Adrenal gland (tissue), 5 donors: ENCODE measurements around the gene SH3RF1.

ENCODE experiments used
- POLR2A ChIP-seq, 2 donors: fragments of 450-650 bp; IDR thresholded peaks; one replicate each; pipeline ENCODE4 v1.6.1; 2017; ENCODE audit warnings: antibody characterized with exemption in 2 of 2, mild to moderate bottlenecking in 2 of 2, moderate library complexity in 1 of 2
- TF ChIP-seq, protein P1 (sequence below), 6 experiments: fragments of 450-650 bp in 4 of 6; fragments of 200-600 bp in 2 of 6; sonication (generic) in 1 of 6; IDR thresholded peaks; 1 replicate in 5 of 6; 2 replicates in 1 of 6; pipeline versions ENCODE4 v1.5.1 to v1.8.0; 2016 to 2021; ENCODE audit warnings: antibody characterized with exemption in 6 of 6, mild to moderate bottlenecking in 2 of 6, moderate library complexity in 1 of 6
- donor health status: DM: no; HTN: no; CAD: no.

DNA sequence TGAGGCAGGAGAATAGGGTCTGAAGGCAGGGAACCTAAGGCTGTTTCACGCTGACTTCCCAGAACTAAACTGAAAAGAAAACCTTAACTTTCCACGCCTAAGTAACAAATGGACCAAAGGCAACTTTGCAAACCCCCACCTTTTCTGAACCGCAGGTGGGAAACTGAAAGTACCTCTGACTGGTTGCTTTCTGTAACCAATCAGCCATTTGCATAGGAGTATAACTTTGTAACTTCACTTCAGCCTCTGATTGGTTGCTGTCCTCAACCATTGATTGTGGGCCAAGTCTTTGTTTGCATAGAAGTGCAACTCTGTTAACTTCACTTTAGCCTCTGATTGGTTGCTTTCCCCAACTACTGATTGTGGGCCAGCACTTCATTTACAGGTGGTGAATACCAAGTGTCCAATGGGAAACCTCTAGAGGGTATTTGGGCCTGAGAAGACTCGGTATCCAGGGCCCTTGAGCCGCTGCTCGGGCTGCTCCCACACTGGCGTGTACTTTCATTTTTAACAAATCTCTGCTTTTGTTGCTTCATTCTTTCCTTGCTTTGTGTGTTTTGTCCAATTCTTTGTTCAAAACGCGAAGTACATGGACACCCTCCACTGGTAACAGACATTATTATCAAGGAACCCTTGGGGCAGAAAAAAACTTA, 139.1 kb downstream of the SH3RF1 start:
- TF ChIP-seq, protein P1, sequence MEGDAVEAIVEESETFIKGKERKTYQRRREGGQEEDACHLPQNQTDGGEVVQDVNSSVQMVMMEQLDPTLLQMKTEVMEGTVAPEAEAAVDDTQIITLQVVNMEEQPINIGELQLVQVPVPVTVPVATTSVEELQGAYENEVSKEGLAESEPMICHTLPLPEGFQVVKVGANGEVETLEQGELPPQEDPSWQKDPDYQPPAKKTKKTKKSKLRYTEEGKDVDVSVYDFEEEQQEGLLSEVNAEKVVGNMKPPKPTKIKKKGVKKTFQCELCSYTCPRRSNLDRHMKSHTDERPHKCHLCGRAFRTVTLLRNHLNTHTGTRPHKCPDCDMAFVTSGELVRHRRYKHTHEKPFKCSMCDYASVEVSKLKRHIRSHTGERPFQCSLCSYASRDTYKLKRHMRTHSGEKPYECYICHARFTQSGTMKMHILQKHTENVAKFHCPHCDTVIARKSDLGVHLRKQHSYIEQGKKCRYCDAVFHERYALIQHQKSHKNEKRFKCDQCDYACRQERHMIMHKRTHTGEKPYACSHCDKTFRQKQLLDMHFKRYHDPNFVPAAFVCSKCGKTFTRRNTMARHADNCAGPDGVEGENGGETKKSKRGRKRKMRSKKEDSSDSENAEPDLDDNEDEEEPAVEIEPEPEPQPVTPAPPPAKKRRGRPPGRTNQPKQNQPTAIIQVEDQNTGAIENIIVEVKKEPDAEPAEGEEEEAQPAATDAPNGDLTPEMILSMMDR (IDR thresholded peaks at IDR 0.05): no peak
- TF ChIP-seq POLR2A (IDR thresholded peaks at IDR 0.05): no peak
